ENCODE data around the gene LNP1.
"Not testable (repeated sequence)": the region's sequence is repeated elsewhere in the genome, so short reads cannot be mapped to it uniquely, and the experiment has no call there.

LNP1 gene

DNA sequence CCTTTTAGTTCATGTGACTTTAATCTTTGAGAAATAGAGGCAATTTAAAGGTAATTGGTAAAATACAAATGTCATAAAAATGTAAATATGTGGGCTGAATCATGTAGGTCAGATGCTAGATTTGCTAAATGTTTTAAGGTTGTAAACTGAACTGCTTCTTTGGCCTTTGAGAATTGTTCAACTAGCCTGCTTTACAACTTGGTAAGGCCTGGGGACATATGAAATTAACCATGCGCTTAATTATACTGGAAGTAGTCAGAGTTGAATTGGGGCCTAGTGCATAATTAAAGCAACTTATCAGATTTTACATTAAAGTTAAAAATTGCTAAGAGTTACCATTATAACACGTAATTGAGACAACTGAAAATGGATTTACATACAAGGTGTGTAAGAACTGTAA is 70.1 kb downstream of the LNP1 start:
- no peak for DNase-seq (ENCODE audit: extremely low read depth in 1 of 2, low read depth in 1 of 2)

- not testable (repeated sequence) for DNase-seq (ENCODE audit: extremely low read depth in 1 of 2, low read depth in 1 of 2)
Observed at GRCh38 chr3:100477851-100478360, 76.6 kb downstream of the LNP1 start.

- DNase-seq (ENCODE audit: extremely low read depth in 1 of 2, low read depth in 1 of 2): not testable (repeated sequence)
Observed at GRCh38 chr3:100478521-100478920, 77.2 kb downstream of the LNP1 start.

DNA sequence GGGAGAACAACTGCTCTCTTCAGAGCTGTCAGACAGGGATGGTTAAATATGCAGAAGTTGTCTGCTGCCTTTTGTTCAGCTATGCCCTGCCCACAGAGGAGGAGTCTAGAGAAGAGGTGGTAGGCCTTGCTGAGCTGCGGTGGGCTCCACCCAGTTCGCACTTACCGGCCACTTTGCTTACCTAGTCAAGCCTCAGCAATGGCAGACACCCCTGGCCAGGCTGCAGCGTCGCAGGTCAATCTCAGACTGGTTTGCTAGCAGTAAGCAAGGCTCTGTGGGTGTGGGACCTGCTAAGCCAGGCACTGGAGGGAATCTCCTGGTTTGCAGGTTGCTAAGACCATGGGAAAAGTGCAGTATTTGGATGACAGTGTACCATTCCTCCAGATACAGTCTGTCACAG is 78.7 kb downstream of the LNP1 start:
- DNase-seq (ENCODE audit: extremely low read depth in 1 of 2, low read depth in 1 of 2): no peak

DNA sequence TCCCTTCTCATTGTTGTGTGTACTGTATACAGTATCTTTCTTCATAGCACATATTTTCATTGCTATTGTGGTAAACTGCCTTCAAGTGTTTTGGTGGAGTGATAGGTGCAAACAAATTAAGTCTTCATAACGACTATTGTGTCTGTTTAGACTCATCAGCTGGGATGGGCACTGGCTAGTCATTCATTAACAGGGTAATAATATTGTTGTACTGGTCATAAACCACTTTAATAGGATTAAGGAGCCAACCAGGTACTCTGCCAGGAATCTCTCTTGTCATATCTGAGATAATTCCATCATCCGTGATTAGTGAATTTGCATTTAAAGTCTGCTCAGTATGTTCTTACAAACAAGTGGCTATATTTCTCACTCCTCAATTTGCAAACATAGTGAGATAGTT is 80.8 kb downstream of the LNP1 start:
- DNase-seq (ENCODE audit: extremely low read depth in 1 of 2, low read depth in 1 of 2): no peak

DNA sequence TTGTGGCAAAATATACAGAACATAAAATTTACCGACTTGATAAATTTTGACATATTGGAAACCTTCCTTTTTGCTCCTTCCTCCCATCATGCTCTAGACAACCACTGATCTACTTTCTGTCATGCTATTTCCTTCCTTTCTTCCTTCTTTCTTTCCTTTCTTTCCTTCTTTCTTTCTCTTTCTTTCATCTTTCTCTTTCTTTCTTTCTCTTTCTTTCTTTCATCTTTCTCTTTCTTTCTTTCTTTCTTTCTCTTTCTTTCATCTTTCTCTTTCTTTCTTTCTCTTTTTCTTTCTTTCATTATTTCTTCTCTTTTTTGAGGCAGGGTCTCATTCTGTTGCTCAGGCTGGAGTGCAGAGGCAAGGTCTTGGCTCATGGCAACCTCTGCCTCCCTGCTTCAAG is 82.2 kb downstream of the LNP1 start:
- DNase-seq (ENCODE audit: extremely low read depth in 1 of 2, low read depth in 1 of 2): no peak

GRCh38 chr3:100486808-100487207 is 85.5 kb downstream of the LNP1 start:
- DNase-seq (ENCODE audit: extremely low read depth in 1 of 2, low read depth in 1 of 2): no peak

GRCh38 chr3:100489118-100489517 is 87.8 kb downstream of the LNP1 start:
- DNase-seq (ENCODE audit: extremely low read depth in 1 of 2, low read depth in 1 of 2): no peak

GRCh38 chr3:100492059-100493006 is 91.0 kb downstream of the LNP1 start, which contains the start of gene TMEM45A:
Gene TMEM45A, plus strand, starts transcription at chr3:100492619. Its CDS starts 62,593 bp downstream, at chr3:100555212.
- peak; percentile 68 to 72 for DNase-seq (ENCODE audit: extremely low read depth in 1 of 2, low read depth in 1 of 2)

DNA sequence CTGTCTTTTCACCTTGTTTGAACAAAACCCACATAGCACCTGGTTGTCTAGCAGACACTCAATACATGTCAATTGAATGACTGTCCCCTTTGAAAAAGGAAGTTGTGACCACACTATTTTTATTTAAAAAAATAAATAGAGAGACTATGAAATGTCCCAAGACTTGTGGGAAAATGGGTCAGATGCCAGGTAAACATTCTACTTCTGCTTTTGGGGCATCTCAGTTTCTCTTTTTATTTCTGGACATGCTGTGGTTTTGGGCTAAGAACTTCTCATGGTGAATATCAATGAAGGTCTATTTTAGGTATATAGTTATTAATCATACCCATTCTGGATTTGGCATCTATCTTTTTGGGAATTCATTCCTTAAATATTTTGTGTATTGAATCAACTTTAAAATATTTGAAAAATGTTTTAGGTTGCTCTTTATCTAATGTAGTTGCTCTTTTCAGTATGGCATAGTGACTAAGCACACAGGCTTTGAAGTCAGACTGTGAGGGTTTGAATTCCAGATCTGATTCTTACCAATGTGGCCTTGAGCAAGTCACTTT is 95.4 kb downstream of the LNP1 start:
- DNase-seq (ENCODE audit: extremely low read depth in 1 of 2, low read depth in 1 of 2): no peak

DNA sequence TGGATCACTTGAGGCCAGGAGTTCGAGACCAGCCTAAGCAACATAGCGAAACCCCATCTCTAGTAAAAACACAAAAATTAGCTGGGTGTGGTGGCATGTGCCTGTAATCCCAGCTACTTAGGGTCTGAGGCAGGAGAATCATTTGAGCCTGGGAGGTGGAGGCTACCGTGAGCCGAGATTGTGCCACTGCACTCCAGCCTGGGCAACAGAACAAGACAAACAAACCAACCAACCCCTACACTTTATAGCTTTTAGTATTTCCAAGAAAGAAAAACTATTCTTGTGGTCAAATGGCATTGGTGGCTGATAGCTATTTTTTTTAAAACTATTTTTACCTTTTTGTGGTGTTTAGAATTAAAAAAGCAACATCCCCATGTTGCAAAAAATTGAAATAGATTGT is 98.3 kb downstream of the LNP1 start:
- DNase-seq (ENCODE audit: extremely low read depth in 1 of 2, low read depth in 1 of 2): no peak

DNA sequence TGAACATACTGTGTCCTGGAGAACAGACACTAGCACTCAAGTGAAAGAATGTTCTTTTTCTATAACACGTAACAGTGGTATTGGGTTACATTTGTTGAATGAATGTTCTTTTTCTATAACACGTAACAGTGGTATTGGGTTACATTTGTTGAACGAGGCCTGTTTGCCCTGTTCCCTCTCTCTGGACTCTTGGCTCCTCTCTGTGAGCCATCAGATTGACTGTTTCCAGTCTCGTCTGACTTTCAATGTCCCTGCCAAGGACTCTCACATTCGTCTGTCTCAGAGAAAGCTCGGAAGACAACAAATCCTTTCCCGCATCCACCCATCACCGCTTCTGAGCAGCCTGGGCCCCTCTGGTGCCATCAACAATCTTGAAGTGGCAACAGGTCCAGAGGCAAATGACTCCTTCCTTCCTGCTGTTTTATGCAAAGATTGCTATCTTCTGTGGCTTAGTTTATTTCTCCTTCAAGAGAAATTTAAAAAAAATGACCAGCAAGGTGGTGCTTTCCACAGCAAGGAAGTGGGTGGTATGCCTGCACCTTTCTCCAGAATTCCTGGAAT is 99.1 kb downstream of the LNP1 start:
- DNase-seq (ENCODE audit: extremely low read depth in 1 of 2, low read depth in 1 of 2): no peak

DNA sequence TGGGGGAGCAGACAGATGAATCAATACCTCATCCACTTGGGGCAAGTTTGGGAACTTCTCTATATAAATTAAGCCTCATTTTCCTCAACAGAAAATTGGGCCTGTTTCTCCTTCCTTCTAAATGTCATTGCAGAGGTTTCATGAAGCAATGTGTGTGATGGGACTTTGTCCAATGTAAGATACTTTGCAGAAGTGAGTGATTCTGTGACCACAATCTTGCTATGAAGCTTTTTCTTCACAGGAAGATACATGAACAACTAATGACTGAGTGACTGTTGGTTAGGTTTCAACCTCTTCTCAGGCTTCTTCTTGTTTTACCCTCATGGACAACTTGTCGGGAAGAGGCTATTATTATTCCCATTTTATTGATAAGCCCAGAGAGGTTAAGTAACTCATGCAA is 102.1 kb downstream of the LNP1 start:
- DNase-seq (ENCODE audit: extremely low read depth in 1 of 2, low read depth in 1 of 2): no peak

All from stimulated activated CD8-positive, alpha-beta memory T cell treated with anti-CD3 and anti-CD28 coated beads, Interleukin-7, amount 100 ng/mL, for 48 hours (primary cell).